ENCODE results near the gene DDX17. TPM values are rescaled to one million over a fixed set of nuclear protein-coding genes. Genes with fewer than 3 reads are reported as not detected.

Gene DDX17
- total RNA-seq, 1 donor from 2014 or later = 333 TPM

DNA sequence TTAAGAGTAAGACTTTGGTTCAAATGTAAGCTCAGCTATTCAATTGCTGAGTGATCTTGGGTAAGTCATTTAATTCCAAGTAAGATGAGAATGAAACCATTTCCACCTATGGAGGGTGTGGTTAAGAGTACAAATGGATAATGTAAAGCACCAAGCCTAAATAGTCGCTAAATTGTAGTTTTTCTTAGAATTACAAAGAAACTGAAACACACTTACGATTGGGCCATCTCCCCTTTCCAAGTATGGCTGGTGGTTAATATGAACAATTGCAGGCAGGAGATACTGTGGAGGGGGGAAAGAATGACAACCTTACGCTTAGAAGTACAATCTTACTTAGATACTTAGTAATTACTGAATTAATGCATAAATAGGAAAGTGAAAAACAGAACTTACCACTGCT, 8.2 kb downstream of the DDX17 start:
- Histone ChIP-seq H3K4me3 (ENCODE audit: low read depth, low read length) (no peak overlapping the region), H3K27me3 (ENCODE audit: control insufficient read depth, insufficient read depth, low read length) (no peaks in the 10 kb centered on the region), H3K36me3 (ENCODE audit: control insufficient read depth, insufficient read depth, low read length) (peaks cover 3% of the 10 kb centered on the region)
- TF ChIP-seq, protein P1, sequence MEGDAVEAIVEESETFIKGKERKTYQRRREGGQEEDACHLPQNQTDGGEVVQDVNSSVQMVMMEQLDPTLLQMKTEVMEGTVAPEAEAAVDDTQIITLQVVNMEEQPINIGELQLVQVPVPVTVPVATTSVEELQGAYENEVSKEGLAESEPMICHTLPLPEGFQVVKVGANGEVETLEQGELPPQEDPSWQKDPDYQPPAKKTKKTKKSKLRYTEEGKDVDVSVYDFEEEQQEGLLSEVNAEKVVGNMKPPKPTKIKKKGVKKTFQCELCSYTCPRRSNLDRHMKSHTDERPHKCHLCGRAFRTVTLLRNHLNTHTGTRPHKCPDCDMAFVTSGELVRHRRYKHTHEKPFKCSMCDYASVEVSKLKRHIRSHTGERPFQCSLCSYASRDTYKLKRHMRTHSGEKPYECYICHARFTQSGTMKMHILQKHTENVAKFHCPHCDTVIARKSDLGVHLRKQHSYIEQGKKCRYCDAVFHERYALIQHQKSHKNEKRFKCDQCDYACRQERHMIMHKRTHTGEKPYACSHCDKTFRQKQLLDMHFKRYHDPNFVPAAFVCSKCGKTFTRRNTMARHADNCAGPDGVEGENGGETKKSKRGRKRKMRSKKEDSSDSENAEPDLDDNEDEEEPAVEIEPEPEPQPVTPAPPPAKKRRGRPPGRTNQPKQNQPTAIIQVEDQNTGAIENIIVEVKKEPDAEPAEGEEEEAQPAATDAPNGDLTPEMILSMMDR (IDR thresholded peaks at IDR 0.05; ENCODE audit: insufficient read depth, low read length, poor library complexity, severe bottlenecking) = no peak
- DNase-seq (ENCODE audit: low read depth) = no peak

DNA sequence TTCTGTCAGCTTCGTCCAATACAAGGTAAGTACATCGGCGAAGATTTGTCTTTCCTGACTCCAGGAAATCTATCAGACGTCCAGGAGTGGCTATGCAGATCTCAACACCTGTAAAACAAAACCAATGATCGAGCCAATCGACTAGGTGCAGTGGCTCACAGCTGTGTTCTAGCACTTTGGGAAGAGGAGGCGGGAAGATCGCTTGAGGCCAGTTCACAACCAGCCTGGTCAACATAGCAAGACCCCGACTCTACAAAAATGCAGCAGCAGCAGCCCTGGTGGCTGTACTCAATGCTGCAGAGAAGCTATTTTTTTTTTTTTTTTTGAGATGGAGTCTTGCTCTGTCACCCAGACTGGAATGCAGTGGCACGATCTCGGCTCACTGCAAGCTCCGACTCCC, 11.2 kb downstream of the DDX17 start:
- DNase-seq (ENCODE audit: low read depth) = no peak
- no peak overlapping the region for H3K4me3 ChIP-seq (ENCODE audit: low read depth, low read length)
- H3K27me3 ChIP-seq (ENCODE audit: control insufficient read depth, insufficient read depth, low read length) = no peaks in the 10 kb centered on the region
- TF ChIP-seq, protein P1 (IDR thresholded peaks at IDR 0.05; ENCODE audit: insufficient read depth, low read length, poor library complexity, severe bottlenecking) = no peak
- peaks cover 2% of the 10 kb centered on the region for H3K36me3 ChIP-seq (ENCODE audit: control insufficient read depth, insufficient read depth, low read length)

- TF ChIP-seq, protein P1 (IDR thresholded peaks at IDR 0.05; ENCODE audit: insufficient read depth, low read length, poor library complexity, severe bottlenecking) = no peak
- Histone ChIP-seq H3K27me3 (ENCODE audit: control insufficient read depth, insufficient read depth, low read length) (no peaks in the 10 kb centered on the region), H3K4me3 (ENCODE audit: low read depth, low read length) (no peak overlapping the region), H3K36me3 (ENCODE audit: control insufficient read depth, insufficient read depth, low read length) (peaks cover 3% of the 10 kb centered on the region)
- DNase-seq (ENCODE audit: low read depth) = no peak
Measured at GRCh38 chr22:38494498-38494897, 11.6 kb downstream of the DDX17 start.

DNA sequence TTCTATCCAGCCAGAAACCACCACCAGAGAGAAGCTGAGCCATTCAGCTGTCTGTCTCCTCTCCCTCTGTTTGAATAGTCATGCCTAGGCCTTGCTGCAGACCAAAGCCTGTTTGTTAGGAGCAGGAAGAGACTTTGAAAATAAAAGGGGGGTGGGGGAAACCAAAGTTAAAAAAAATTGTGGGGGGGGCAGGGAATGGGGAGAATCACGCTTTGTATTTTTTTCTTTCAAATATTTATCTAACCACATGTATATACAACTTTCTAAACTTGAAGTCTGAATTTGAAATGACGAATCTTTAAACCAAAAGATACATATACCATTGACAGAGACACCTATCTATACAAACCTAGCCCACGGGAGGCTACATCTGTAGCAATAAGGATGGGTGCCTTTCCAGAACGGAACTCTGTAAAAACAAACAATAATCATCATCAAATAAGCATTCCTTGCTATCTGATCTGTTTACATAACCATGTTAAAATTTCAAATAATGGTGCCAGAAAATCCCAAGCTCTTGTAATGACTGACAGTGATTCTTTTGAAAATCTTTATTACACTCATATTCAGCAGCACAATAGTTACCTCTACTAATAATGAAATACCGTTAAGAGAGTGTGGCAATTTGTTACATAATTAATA, 14.3 kb downstream of the DDX17 start:
- no peak for DNase-seq (ENCODE audit: low read depth)
- no peaks in the 10 kb centered on the region for H3K27me3 ChIP-seq (ENCODE audit: control insufficient read depth, insufficient read depth, low read length)
- TF ChIP-seq, protein P1 (IDR thresholded peaks at IDR 0.05; ENCODE audit: insufficient read depth, low read length, poor library complexity, severe bottlenecking) = no peak
- H3K4me3 ChIP-seq (ENCODE audit: low read depth, low read length) = no peak overlapping the region
- peaks cover 3% of the 10 kb centered on the region for H3K36me3 ChIP-seq (ENCODE audit: control insufficient read depth, insufficient read depth, low read length)

DNA sequence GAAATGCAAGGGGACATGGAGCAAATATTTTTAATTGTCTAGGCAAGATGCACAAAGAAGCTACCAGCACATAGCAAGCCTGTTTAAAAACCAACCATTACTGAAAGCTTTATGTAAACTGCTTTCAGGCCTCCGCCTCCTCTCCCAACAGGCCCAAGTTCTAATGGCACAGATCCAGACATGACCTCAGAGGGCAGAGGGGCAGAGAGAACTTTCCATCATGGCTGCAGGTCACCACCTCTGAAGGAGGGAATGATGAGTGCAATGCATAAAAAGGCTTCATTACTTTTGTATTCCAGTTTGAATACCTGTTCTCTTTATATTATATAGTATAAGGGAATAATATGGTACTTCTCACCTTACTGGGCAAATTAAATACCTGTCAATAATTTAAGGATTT, 15.2 kb downstream of the DDX17 start:
- no peak overlapping the region for H3K4me3 ChIP-seq (ENCODE audit: low read depth, low read length)
- H3K27me3 ChIP-seq (ENCODE audit: control insufficient read depth, insufficient read depth, low read length) = no peaks in the 10 kb centered on the region
- TF ChIP-seq, protein P1 (IDR thresholded peaks at IDR 0.05; ENCODE audit: insufficient read depth, low read length, poor library complexity, severe bottlenecking) = no peak
- H3K36me3 ChIP-seq (ENCODE audit: control insufficient read depth, insufficient read depth, low read length) = peaks cover 4% of the 10 kb centered on the region
- no peak for DNase-seq (ENCODE audit: low read depth)

DNA sequence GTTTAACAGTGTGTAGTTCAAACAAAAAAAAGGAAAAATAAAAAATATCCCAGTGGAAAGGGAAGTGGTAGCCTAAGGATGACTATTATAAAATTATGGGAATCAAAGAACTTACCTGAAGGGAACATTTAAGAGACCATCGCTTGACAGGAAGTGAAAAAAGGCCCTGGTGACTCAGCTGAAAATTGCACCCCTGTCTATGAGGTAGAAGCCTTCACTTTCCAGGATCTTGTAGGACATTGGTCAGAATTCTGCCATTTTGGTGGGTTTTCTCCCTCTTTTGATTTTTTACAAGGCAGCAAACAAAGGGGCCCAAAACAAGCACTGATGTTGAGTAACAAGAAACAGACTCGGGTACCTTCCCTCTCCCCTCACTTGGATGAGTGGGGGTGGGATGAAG, 15.6 kb downstream of the DDX17 start:
- H3K27me3 ChIP-seq (ENCODE audit: control insufficient read depth, insufficient read depth, low read length) = no peaks in the 10 kb centered on the region
- no peak for DNase-seq (ENCODE audit: low read depth)
- H3K36me3 ChIP-seq (ENCODE audit: control insufficient read depth, insufficient read depth, low read length) = peaks cover 4% of the 10 kb centered on the region
- TF ChIP-seq, protein P1 (IDR thresholded peaks at IDR 0.05; ENCODE audit: insufficient read depth, low read length, poor library complexity, severe bottlenecking) = no peak
- H3K4me3 ChIP-seq (ENCODE audit: low read depth, low read length) = no peak overlapping the region

Data from kidney epithelial cell (primary cell).